ENCODE data around the gene MUC4.

DNA sequence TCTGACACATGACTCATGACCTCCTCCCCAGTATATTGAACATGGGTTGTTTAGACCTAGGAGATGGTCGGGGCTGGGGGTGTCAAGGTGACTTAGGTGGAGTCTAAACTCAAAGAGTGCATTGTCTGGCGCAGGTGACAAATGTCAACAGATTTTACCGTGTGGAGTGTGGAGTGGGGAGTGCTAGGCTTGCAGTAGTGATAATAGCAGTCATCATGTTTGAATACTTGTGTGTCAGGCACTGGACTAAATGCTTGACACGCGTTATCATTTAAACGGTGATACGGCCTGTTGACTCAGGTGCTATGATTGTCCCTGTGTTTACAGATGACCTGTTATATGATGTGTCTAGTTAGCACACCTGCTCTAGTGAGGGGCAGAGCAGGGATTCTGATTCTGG, 60.2 kb downstream of the MUC4 start:
- TF ChIP-seq, protein P1, sequence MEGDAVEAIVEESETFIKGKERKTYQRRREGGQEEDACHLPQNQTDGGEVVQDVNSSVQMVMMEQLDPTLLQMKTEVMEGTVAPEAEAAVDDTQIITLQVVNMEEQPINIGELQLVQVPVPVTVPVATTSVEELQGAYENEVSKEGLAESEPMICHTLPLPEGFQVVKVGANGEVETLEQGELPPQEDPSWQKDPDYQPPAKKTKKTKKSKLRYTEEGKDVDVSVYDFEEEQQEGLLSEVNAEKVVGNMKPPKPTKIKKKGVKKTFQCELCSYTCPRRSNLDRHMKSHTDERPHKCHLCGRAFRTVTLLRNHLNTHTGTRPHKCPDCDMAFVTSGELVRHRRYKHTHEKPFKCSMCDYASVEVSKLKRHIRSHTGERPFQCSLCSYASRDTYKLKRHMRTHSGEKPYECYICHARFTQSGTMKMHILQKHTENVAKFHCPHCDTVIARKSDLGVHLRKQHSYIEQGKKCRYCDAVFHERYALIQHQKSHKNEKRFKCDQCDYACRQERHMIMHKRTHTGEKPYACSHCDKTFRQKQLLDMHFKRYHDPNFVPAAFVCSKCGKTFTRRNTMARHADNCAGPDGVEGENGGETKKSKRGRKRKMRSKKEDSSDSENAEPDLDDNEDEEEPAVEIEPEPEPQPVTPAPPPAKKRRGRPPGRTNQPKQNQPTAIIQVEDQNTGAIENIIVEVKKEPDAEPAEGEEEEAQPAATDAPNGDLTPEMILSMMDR (IDR thresholded peaks at IDR 0.05): no peak
- TF ChIP-seq POLR2AphosphoS5 (IDR thresholded peaks at IDR 0.05) (no peak), EP300 (IDR thresholded peaks at IDR 0.05) (no peak)

Data from upper lobe of left lung (tissue), 4 donors.